ENCODE measurements around the gene TRIAP1.

The TRIAP1 gene

GRCh38 chr12:120473807-120474615 lies 27.8 kb upstream of the TRIAP1 start:
- H3K4me3 Mint-ChIP-seq, result no peak overlapping the region
- no peaks in the 10 kb centered on the region for H3K9me3 Mint-ChIP-seq
- no peak overlapping the region for H3K27ac Mint-ChIP-seq
- ATAC-seq, result no peak
- no peaks in the 10 kb centered on the region for H3K36me3 Mint-ChIP-seq
- H3K27me3 Mint-ChIP-seq, result no peaks in the 10 kb centered on the region
- H3K4me1 Mint-ChIP-seq, result peaks cover 13% of the 10 kb centered on the region

GRCh38 chr12:120472521-120472920 lies 26.3 kb upstream of the TRIAP1 start:
- Mint-ChIP-seq H3K4me3 (no peak overlapping the region), H3K27ac (no peak overlapping the region)
- no peak for ATAC-seq

GRCh38 chr12:120470150-120470784 lies 24.1 kb upstream of the TRIAP1 start:
- peak overlapping the region; percentile 91 for H3K4me3 Mint-ChIP-seq
- no peaks in the 10 kb centered on the region for H3K9me3 Mint-ChIP-seq
- H3K36me3 Mint-ChIP-seq, result peaks cover 7% of the 10 kb centered on the region
- no peaks in the 10 kb centered on the region for H3K27me3 Mint-ChIP-seq
- H3K4me1 Mint-ChIP-seq, result peaks cover 47% of the 10 kb centered on the region
- peak overlapping the region; percentile 90 for H3K27ac Mint-ChIP-seq
- peak; percentile 27 for ATAC-seq

More at GRCh38 chr12:120472521-120472920, 26.3 kb upstream of the TRIAP1 start:
- Mint-ChIP-seq H3K9me3 (no peaks in the 10 kb centered on the region), H3K27me3 (no peaks in the 10 kb centered on the region), H3K4me1 (peaks cover 24% of the 10 kb centered on the region), H3K36me3 (no peaks in the 10 kb centered on the region)

- peaks cover 49% of the 10 kb centered on the region for H3K4me1 Mint-ChIP-seq
Measured at GRCh38 chr12:120469450-120470149, 23.4 kb upstream of the TRIAP1 start, which contains the start of gene SRSF9. TSS of gene SRSF9 (minus strand) at chr12:120469748. CDS start at chr12:120469609, 139 bp downstream.

GRCh38 chr12:120468821-120469449 lies 22.8 kb upstream of the TRIAP1 start:
- peaks cover 53% of the 10 kb centered on the region for H3K4me1 Mint-ChIP-seq
- peak overlapping the region; percentile 90 for H3K27ac Mint-ChIP-seq
- H3K9me3 Mint-ChIP-seq, result no peaks in the 10 kb centered on the region
- peak; percentile 80 for ATAC-seq
- H3K4me3 Mint-ChIP-seq, result peak overlapping the region; percentile 91
- H3K36me3 Mint-ChIP-seq, result peaks cover 20% of the 10 kb centered on the region
- no peaks in the 10 kb centered on the region for H3K27me3 Mint-ChIP-seq

More at GRCh38 chr12:120469450-120470149, 23.4 kb upstream of the TRIAP1 start, which contains the start of gene SRSF9:
- peak within 1 kb of the TSS; percentile 91 for H3K4me3 Mint-ChIP-seq
- H3K27ac Mint-ChIP-seq, result peak within 1 kb of the TSS; percentile 90
- peak; percentile 98 for ATAC-seq
- H3K36me3 Mint-ChIP-seq, result peaks cover 13% of the 10 kb centered on the region
- no peaks in the 10 kb centered on the region for H3K27me3 Mint-ChIP-seq
- no peaks in the 10 kb centered on the region for H3K9me3 Mint-ChIP-seq

- ATAC-seq, result no peak
- Mint-ChIP-seq H3K36me3 (peaks cover 25% of the 10 kb centered on the region), H3K27me3 (no peaks in the 10 kb centered on the region), H3K4me3 (peak overlapping the region; percentile 91), H3K27ac (peak overlapping the region; percentile 90), H3K9me3 (no peaks in the 10 kb centered on the region), H3K4me1 (peaks cover 53% of the 10 kb centered on the region)
Measured at GRCh38 chr12:120468325-120468820, 22.2 kb upstream of the TRIAP1 start.

DNA sequence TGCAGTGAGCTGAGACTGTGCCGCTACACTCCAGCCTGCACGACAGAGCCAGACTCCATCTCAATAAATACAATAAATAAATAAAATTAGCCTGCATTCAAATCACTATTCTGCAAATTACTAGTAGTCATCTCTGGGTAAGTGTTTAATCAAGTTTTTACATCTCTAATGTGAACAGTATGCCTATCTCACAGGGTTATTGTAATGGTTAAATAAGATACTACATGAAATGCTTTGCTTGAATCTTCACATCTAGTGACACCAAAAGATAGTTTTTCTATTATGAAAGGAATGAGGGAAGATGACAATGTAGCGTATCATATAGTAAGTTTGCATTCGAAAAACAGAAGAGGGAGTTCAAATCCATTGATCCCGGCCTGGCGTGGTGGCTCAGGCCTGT lies 21.3 kb upstream of the TRIAP1 start:
- H3K27ac Mint-ChIP-seq, result no peak overlapping the region
- H3K27me3 Mint-ChIP-seq, result no peaks in the 10 kb centered on the region
- peaks cover 53% of the 10 kb centered on the region for H3K4me1 Mint-ChIP-seq
- no peaks in the 10 kb centered on the region for H3K9me3 Mint-ChIP-seq
- no peak for ATAC-seq
- peak overlapping the region; percentile 91 for H3K4me3 Mint-ChIP-seq
- H3K36me3 Mint-ChIP-seq, result peaks cover 34% of the 10 kb centered on the region

DNA sequence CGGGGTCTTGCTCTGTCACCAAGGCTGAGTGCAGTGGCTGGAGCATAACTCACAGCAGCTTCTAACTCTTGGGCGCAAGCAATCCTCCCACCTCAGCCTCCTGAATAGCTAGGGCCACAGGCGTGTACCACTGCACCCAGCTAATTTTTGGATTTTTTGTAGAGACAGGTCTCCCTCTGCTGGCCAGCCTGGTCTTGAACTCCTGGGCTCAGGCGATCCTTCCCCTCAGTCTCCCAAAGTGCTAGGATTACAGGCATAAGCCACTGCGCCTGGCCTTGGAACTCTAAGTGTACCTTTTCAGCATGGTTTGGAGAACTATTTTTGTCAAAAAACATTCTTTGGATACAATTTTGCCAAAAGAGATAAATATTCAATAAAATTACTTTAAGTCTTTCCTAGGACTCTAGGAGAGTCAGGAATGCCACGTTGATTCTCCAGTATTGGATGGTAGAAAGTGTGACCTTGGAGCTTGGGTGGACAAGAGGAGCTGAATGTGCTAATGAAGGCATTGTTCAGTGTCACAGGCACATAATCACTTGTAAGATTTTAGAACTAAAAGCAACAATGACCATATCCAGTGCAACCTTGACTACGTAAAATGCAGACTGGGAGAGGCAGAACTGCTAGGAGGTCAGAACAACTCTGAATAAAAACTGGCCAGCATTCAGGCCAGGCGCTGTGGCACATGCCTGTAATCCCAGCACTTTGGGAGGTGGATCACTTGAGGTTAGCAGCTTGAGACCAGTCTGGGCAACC lies 20.6 kb upstream of the TRIAP1 start:
- no peak for ATAC-seq
- H3K4me1 Mint-ChIP-seq, result peaks cover 53% of the 10 kb centered on the region
- H3K9me3 Mint-ChIP-seq, result no peaks in the 10 kb centered on the region
- no peaks in the 10 kb centered on the region for H3K27me3 Mint-ChIP-seq
- H3K4me3 Mint-ChIP-seq, result no peak overlapping the region
- H3K36me3 Mint-ChIP-seq, result peaks cover 39% of the 10 kb centered on the region
- H3K27ac Mint-ChIP-seq, result no peak overlapping the region

- H3K9me3 Mint-ChIP-seq, result no peaks in the 10 kb centered on the region
- H3K4me3 Mint-ChIP-seq, result no peak overlapping the region
- no peak for ATAC-seq
- H3K36me3 Mint-ChIP-seq, result peaks cover 40% of the 10 kb centered on the region
- H3K4me1 Mint-ChIP-seq, result peaks cover 53% of the 10 kb centered on the region
- no peaks in the 10 kb centered on the region for H3K27me3 Mint-ChIP-seq
- H3K27ac Mint-ChIP-seq, result no peak overlapping the region
Measured at GRCh38 chr12:120465756-120466155, 19.6 kb upstream of the TRIAP1 start.

- Mint-ChIP-seq H3K4me1 (peaks cover 40% of the 10 kb centered on the region), H3K9me3 (no peaks in the 10 kb centered on the region), H3K36me3 (peaks cover 54% of the 10 kb centered on the region), H3K4me3 (no peak overlapping the region), H3K27ac (no peak overlapping the region), H3K27me3 (no peaks in the 10 kb centered on the region)
- ATAC-seq, result no peak
Measured at GRCh38 chr12:120463712-120464111, 17.5 kb upstream of the TRIAP1 start.

GRCh38 chr12:120462099-120462640 lies 16.0 kb upstream of the TRIAP1 start:
- no peaks in the 10 kb centered on the region for H3K9me3 Mint-ChIP-seq
- no peak overlapping the region for H3K4me3 Mint-ChIP-seq
- H3K4me1 Mint-ChIP-seq, result peaks cover 25% of the 10 kb centered on the region
- H3K36me3 Mint-ChIP-seq, result peaks cover 56% of the 10 kb centered on the region
- H3K27ac Mint-ChIP-seq, result no peak overlapping the region
- no peaks in the 10 kb centered on the region for H3K27me3 Mint-ChIP-seq
- ATAC-seq, result no peak

- Mint-ChIP-seq H3K4me1 (peaks cover 8% of the 10 kb centered on the region), H3K36me3 (peaks cover 66% of the 10 kb centered on the region)
Measured at GRCh38 chr12:120460157-120460556, 14.0 kb upstream of the TRIAP1 start.

DNA sequence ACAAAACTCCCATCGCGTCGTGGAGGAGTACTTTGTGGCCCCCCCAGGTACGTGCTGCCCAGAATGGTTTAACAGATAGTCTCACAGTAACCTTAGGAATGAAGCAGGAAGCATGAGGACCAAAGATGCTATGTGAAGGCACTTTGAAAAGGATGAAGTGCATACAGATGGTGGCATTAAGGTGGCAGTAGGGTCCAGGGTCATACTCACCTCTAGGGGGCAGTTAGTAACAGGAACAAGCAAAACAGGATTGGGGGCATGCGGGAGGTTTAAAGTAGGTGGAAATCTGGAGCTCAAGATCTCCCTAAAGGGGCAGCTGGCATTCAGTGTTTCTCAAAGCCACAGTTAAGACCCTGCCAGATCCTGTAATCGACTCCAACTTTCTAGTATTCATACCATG lies 10.9 kb upstream of the TRIAP1 start:
- no peak for ATAC-seq
- no peaks in the 10 kb centered on the region for H3K9me3 Mint-ChIP-seq
- H3K4me3 Mint-ChIP-seq, result no peak overlapping the region
- H3K36me3 Mint-ChIP-seq, result peaks cover 43% of the 10 kb centered on the region
- no peaks in the 10 kb centered on the region for H3K27me3 Mint-ChIP-seq
- H3K4me1 Mint-ChIP-seq, result peaks cover 8% of the 10 kb centered on the region
- no peak overlapping the region for H3K27ac Mint-ChIP-seq

More at GRCh38 chr12:120460157-120460556, 14.0 kb upstream of the TRIAP1 start:
- no peaks in the 10 kb centered on the region for H3K9me3 Mint-ChIP-seq
- no peak overlapping the region for H3K4me3 Mint-ChIP-seq
- no peaks in the 10 kb centered on the region for H3K27me3 Mint-ChIP-seq
- no peak overlapping the region for H3K27ac Mint-ChIP-seq
- ATAC-seq, result no peak

- H3K4me1 Mint-ChIP-seq, result peaks cover 8% of the 10 kb centered on the region
- H3K4me3 Mint-ChIP-seq, result no peak overlapping the region
- ATAC-seq, result no peak
- H3K36me3 Mint-ChIP-seq, result peaks cover 36% of the 10 kb centered on the region
- peak overlapping the region; percentile 46 for H3K27ac Mint-ChIP-seq
- no peaks in the 10 kb centered on the region for H3K27me3 Mint-ChIP-seq
- H3K9me3 Mint-ChIP-seq, result no peaks in the 10 kb centered on the region
Measured at GRCh38 chr12:120455302-120455701, 9.1 kb upstream of the TRIAP1 start.

Measured in stimulated activated memory B cell treated with anti-CD40 and anti-IgM and Interleukin-4, amounts not matched to agents 10 μg/mL and 1 μg/mL and 100 μg/mL, for 72 hours (primary cell).